ENCODE data around the gene NOPCHAP1.

NOPCHAP1 gene

GRCh38 chr12:105025890-105026289 is 39.8 kb downstream of the NOPCHAP1 start:
- DNase-seq = no peak

- DNase-seq = no peak
These were observed 40.3 kb downstream of the NOPCHAP1 start for GRCh38 chr12:105026411-105026810.

GRCh38 chr12:105030820-105031807 is 45.0 kb downstream of the NOPCHAP1 start:
- DNase-seq = no peak

- no peak for DNase-seq
These were observed 46.7 kb downstream of the NOPCHAP1 start for GRCh38 chr12:105032703-105033357.

- DNase-seq = no peak
These were observed 47.7 kb downstream of the NOPCHAP1 start for GRCh38 chr12:105033851-105034250.
